ENCODE measurements around the gene CADM3.

- TF ChIP-seq CTCF (IDR thresholded peaks at IDR 0.05; ENCODE audit: low read depth, low read length, poor library complexity, severe bottlenecking) (no peak), EZH2phosphoT487 (IDR thresholded peaks at IDR 0.05; ENCODE audit: borderline replicate concordance, low read length) (no peak)
Observed at GRCh38 chr1:159212596-159212995, 41.2 kb downstream of the CADM3 start.

All from DOHH2 (cell line).